ENCODE measurements around the gene SFMBT2. TPM values are rescaled to one million over a fixed set of nuclear protein-coding genes. Genes with fewer than 3 reads are reported as not detected.
"Not testable (repeated sequence)": the region's sequence is repeated elsewhere in the genome, so short reads cannot be mapped to it uniquely, and the experiment has no call there.

SFMBT2 gene
- total and polyA plus RNA-seq, 7 donors, result 0.53 to 8.2 (median 3.0) TPM

- DNase-seq (no peak), ATAC-seq (peak in 1 of 4 donors; percentile 33)
- 92 to 95% (median 94%) methylated on average over 14 of the region's 14 CpGs for WGBS, 3 donors
- intact Hi-C loops (cut with DNase I), result no loop called here
- Histone ChIP-seq H3K27me3 (ENCODE audit: insufficient read depth in 3 of 3, low read length in 2 of 3) (no peaks in the 10 kb centered on the region), H3K9me3 (no peaks in the 10 kb centered on the region), H3K4me3 (no peak overlapping the region), H3K27ac (no peak overlapping the region), H3K4me1 (no peaks in the 10 kb centered on the region), H3K36me3 (ENCODE audit: insufficient read depth in 1 of 2, low read depth in 1 of 2) (peaks cover 0 to 5% of the 10 kb centered on the region in 2 donors)
- TF ChIP-seq, protein P1, sequence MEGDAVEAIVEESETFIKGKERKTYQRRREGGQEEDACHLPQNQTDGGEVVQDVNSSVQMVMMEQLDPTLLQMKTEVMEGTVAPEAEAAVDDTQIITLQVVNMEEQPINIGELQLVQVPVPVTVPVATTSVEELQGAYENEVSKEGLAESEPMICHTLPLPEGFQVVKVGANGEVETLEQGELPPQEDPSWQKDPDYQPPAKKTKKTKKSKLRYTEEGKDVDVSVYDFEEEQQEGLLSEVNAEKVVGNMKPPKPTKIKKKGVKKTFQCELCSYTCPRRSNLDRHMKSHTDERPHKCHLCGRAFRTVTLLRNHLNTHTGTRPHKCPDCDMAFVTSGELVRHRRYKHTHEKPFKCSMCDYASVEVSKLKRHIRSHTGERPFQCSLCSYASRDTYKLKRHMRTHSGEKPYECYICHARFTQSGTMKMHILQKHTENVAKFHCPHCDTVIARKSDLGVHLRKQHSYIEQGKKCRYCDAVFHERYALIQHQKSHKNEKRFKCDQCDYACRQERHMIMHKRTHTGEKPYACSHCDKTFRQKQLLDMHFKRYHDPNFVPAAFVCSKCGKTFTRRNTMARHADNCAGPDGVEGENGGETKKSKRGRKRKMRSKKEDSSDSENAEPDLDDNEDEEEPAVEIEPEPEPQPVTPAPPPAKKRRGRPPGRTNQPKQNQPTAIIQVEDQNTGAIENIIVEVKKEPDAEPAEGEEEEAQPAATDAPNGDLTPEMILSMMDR (IDR thresholded peaks at IDR 0.05), result no peak
Measured at GRCh38 chr10:7184660-7185366, 226.0 kb downstream of the SFMBT2 start.

GRCh38 chr10:7184116-7184515, 226.7 kb downstream of the SFMBT2 start:
- H3K36me3 ChIP-seq (ENCODE audit: insufficient read depth in 1 of 2, low read depth in 1 of 2); H3K9me3 ChIP-seq; DNase-seq; H3K27ac ChIP-seq; H3K4me3 ChIP-seq; ATAC-seq; H3K4me1 ChIP-seq; H3K27me3 ChIP-seq (ENCODE audit: insufficient read depth in 3 of 3, low read length in 2 of 3); intact Hi-C loops (cut with DNase I): not testable (repeated sequence)
- 88 to 93% (median 89%) methylated on average over 2 of the region's 2 CpGs for WGBS, 3 donors

DNA sequence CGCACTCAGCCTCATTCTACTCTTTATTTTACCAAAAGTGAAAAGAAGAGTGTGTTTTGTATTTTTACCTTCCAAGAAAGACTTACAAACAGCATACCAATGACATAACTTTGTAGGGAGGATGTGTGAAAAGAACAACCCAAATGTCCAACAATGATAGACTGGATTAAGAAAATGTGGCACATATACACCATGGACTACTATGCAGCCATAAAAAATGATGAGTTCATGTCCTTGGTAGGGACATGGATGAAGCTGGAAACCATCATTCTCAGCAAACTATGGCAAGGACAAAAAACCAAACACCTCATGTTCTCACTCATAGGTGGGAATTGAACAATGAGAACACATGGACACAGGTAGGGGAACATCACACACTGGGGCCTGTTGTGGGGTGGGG, 228.5 kb downstream of the SFMBT2 start:
- DNase-seq; H3K4me1 ChIP-seq; H3K27ac ChIP-seq; ATAC-seq; H3K36me3 ChIP-seq (ENCODE audit: insufficient read depth in 1 of 2, low read depth in 1 of 2); intact Hi-C loops (cut with DNase I); H3K4me3 ChIP-seq; H3K9me3 ChIP-seq; H3K27me3 ChIP-seq (ENCODE audit: insufficient read depth in 3 of 3, low read length in 2 of 3): not testable (repeated sequence)
- 97 to 100% (median 97%) methylated on average over 1 of the region's 1 CpG for WGBS, 3 donors

DNA sequence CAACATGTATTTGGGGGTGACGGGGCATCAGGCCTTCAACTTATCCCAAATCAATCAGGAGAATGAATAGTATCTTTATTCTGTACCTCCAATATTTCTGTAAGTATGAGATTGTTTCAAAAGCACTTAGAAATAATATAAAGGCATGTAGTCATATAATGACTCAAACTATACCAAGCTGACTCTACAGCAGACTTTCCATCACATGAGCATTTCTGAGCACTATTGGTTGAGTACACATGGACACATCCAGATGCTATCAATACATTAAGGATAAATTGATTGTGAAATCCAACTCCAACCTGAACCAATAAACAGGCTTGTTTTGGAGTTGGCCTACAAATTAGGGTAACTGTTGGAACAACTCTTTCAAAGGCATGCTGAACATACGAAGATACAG, 229.4 kb downstream of the SFMBT2 start:
- WGBS, 3 donors, result 91 to 98% (median 95%) methylated on average over 2 of the region's 2 CpGs
- no peaks in the 10 kb centered on the region for H3K36me3 ChIP-seq (ENCODE audit: insufficient read depth in 1 of 2, low read depth in 1 of 2)
- H3K27ac ChIP-seq, result no peak overlapping the region
- intact Hi-C loops (cut with DNase I), result no loop called here
- no peak overlapping the region for H3K4me3 ChIP-seq
- no peaks in the 10 kb centered on the region for H3K27me3 ChIP-seq (ENCODE audit: insufficient read depth in 3 of 3, low read length in 2 of 3)
- no peaks in the 10 kb centered on the region for H3K9me3 ChIP-seq
- no peaks in the 10 kb centered on the region for H3K4me1 ChIP-seq
- DNase-seq (no peak), ATAC-seq (no peak)
- TF ChIP-seq, protein P1 (IDR thresholded peaks at IDR 0.05), result no peak

DNA sequence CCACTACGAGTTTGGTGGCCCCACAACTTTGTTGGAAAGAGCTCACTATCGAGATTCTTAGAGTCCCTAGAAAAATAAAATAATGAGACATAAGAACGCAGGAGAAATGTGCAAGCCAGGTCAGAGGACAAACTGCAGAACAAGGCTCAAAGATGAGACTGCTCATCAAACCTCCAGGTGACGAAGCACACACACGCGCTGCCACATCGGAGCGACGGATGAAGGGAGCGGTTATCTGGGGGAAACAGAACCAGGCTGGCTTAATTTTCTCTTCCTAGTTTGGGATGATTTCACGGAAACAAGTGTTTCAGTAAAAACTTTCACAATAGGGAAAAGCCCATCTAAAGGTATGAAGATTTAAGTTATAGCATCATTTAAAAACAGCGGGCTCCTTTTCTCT, 231.3 kb downstream of the SFMBT2 start:
- TF ChIP-seq, protein P1 (IDR thresholded peaks at IDR 0.05), result no peak
- H3K9me3 ChIP-seq, result no peaks in the 10 kb centered on the region
- H3K27me3 ChIP-seq (ENCODE audit: insufficient read depth in 3 of 3, low read length in 2 of 3), result no peaks in the 10 kb centered on the region
- H3K4me3 ChIP-seq, result no peak overlapping the region
- H3K4me1 ChIP-seq, result no peaks in the 10 kb centered on the region
- peaks cover 0 to 13% of the 10 kb centered on the region in 2 donors for H3K36me3 ChIP-seq (ENCODE audit: insufficient read depth in 1 of 2, low read depth in 1 of 2)
- ATAC-seq (no peak), DNase-seq (no peak)
- intact Hi-C loops (cut with DNase I), result no loop called here
- H3K27ac ChIP-seq, result no peak overlapping the region
- 88 to 90% (median 88%) methylated on average over 12 of the region's 12 CpGs for WGBS, 3 donors

- H3K36me3 ChIP-seq (ENCODE audit: insufficient read depth in 1 of 2, low read depth in 1 of 2), result peaks cover 0 to 53% of the 10 kb centered on the region in 2 donors
- DNase-seq (no peak), ATAC-seq (peak in 3 of 4 donors; percentile 37 to 43 (median 39))
- TF ChIP-seq, protein P1 (IDR thresholded peaks at IDR 0.05), result no peak
- intact Hi-C loops (cut with DNase I), result no loop called here
- H3K4me1 ChIP-seq, result no peaks in the 10 kb centered on the region
- 48 to 67% (median 52%) methylated on average over 11 of the region's 11 CpGs for WGBS, 3 donors
- no peak overlapping the region for H3K4me3 ChIP-seq
- H3K27ac ChIP-seq, result no peak overlapping the region
- H3K27me3 ChIP-seq (ENCODE audit: insufficient read depth in 3 of 3, low read length in 2 of 3), result no peaks in the 10 kb centered on the region
- H3K9me3 ChIP-seq, result no peaks in the 10 kb centered on the region
Measured at GRCh38 chr10:7173948-7174347, 236.9 kb downstream of the SFMBT2 start.
